Measurements from ENCODE around the gene NELL1. TPM values are rescaled to one million over a fixed set of nuclear protein-coding genes. Genes with fewer than 3 reads are reported as not detected.

Gene NELL1
- total and polyA plus RNA-seq, 2 donors from 2014 or later: 0.31 to 14.8 TPM

DNA sequence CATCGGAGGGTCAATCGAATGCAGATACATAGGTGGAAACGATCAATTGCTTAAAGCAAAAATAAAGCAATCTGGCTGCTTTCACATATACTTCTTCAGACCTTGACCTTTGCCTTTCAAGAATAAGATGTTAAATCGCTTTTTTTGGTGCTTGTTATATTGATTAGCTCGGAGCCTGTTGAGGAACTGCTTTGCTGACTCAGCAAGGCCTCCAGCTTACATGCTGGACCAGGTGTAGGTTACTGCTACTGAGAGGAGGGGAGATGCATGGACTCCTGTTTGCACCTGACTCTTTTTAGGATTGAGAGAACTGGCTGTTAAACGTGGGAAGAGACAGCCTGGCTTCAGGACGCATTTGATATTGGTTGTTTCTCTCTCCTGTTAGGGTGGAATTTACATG is 31.3 kb upstream of the NELL1 start:
- Histone ChIP-seq H3K4me1 (ENCODE audit: control insufficient read depth in 2 of 3, insufficient read depth in 2 of 3, low read depth in 1 of 3, low read length in 3 of 3) (no peaks in the 10 kb centered on the region), H3K27ac (ENCODE audit: low read depth in 2 of 2, low read length in 2 of 2) (no peak overlapping the region), H3K9ac (ENCODE audit: low read length in 3 of 3) (no peak overlapping the region), H3K27me3 (ENCODE audit: control insufficient read depth, insufficient read depth, low read length) (no peaks in the 10 kb centered on the region), H3K36me3 (ENCODE audit: control insufficient read depth in 2 of 3, insufficient read depth in 3 of 3, low read length in 3 of 3) (no peaks in the 10 kb centered on the region), H3K9me3 (ENCODE audit: control insufficient read depth in 2 of 3, insufficient read depth in 1 of 3, low read length in 3 of 3) (no peaks in the 10 kb centered on the region), H3K4me3 (ENCODE audit: low read length in 3 of 3) (no peak overlapping the region)
- FAIRE-seq (no peak), DNase-seq (no peak)
- TF ChIP-seq, protein P1, sequence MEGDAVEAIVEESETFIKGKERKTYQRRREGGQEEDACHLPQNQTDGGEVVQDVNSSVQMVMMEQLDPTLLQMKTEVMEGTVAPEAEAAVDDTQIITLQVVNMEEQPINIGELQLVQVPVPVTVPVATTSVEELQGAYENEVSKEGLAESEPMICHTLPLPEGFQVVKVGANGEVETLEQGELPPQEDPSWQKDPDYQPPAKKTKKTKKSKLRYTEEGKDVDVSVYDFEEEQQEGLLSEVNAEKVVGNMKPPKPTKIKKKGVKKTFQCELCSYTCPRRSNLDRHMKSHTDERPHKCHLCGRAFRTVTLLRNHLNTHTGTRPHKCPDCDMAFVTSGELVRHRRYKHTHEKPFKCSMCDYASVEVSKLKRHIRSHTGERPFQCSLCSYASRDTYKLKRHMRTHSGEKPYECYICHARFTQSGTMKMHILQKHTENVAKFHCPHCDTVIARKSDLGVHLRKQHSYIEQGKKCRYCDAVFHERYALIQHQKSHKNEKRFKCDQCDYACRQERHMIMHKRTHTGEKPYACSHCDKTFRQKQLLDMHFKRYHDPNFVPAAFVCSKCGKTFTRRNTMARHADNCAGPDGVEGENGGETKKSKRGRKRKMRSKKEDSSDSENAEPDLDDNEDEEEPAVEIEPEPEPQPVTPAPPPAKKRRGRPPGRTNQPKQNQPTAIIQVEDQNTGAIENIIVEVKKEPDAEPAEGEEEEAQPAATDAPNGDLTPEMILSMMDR (IDR thresholded peaks at IDR 0.05; ENCODE audit: borderline replicate concordance, extremely low read depth, insufficient read depth): no peak
- intact Hi-C loops (cut with DNase I): no loop called here

DNA sequence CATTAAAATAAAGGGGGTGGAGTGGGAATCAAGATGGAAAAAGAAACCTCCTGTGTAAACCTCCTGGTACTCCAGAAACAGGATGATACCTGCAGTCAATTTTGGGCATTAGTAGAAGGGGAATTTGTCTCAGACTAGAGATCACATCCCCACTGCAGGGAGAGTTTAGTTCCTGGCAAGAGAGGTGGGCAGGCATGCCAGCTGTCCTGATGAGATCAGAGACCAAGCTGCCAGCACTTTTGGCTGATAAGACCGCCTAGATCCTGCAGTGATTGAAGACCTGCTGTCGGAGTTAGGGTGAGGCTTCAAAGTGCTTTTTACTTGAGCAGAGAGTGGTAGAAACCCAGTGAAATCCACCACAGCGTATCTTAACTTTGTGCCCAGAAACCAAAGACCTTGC is 29.7 kb upstream of the NELL1 start:
- Histone ChIP-seq H3K27ac (ENCODE audit: low read depth in 2 of 2, low read length in 2 of 2) (no peak overlapping the region), H3K4me3 (ENCODE audit: low read length in 3 of 3) (no peak overlapping the region), H3K4me1 (ENCODE audit: control insufficient read depth in 2 of 3, insufficient read depth in 2 of 3, low read depth in 1 of 3, low read length in 3 of 3) (no peaks in the 10 kb centered on the region), H3K9ac (ENCODE audit: low read length in 3 of 3) (no peak overlapping the region), H3K27me3 (ENCODE audit: control insufficient read depth, insufficient read depth, low read length) (no peaks in the 10 kb centered on the region), H3K9me3 (ENCODE audit: control insufficient read depth in 2 of 3, insufficient read depth in 1 of 3, low read length in 3 of 3) (no peaks in the 10 kb centered on the region), H3K36me3 (ENCODE audit: control insufficient read depth in 2 of 3, insufficient read depth in 3 of 3, low read length in 3 of 3) (no peaks in the 10 kb centered on the region)
- TF ChIP-seq, protein P1 (IDR thresholded peaks at IDR 0.05; ENCODE audit: borderline replicate concordance, extremely low read depth, insufficient read depth): no peak
- FAIRE-seq (no peak), DNase-seq (no peak)
- intact Hi-C loops (cut with DNase I): no loop called here

DNA sequence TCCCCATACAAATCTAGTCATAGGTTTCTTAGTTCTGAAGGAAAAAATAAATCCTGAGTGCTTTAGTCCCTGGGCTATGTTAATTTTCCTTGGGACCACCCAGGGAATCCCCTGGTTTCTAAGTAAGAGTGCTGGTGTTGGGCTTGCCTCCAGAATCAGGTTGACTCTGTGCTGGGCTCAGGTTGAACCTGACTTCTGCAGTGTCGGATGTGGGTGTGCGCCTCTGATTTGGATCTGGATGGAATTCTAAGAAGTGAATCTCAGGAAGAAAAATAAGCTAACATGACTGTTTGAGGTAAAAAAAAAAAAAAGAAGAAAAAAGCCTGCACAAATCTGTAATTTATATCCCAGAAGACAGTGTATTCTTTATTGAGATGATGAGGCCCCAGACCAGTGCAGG is 29.0 kb upstream of the NELL1 start:
- no peaks in the 10 kb centered on the region for H3K9me3 ChIP-seq (ENCODE audit: control insufficient read depth in 2 of 3, insufficient read depth in 1 of 3, low read length in 3 of 3)
- H3K9ac ChIP-seq (ENCODE audit: low read length in 3 of 3): no peak overlapping the region
- H3K36me3 ChIP-seq (ENCODE audit: control insufficient read depth in 2 of 3, insufficient read depth in 3 of 3, low read length in 3 of 3): no peaks in the 10 kb centered on the region
- DNase-seq (no peak), FAIRE-seq (no peak)
- H3K4me3 ChIP-seq (ENCODE audit: low read length in 3 of 3): no peak overlapping the region
- intact Hi-C loops (cut with DNase I): no loop called here
- H3K27me3 ChIP-seq (ENCODE audit: control insufficient read depth, insufficient read depth, low read length): no peaks in the 10 kb centered on the region
- no peak overlapping the region for H3K27ac ChIP-seq (ENCODE audit: low read depth in 2 of 2, low read length in 2 of 2)
- H3K4me1 ChIP-seq (ENCODE audit: control insufficient read depth in 2 of 3, insufficient read depth in 2 of 3, low read depth in 1 of 3, low read length in 3 of 3): no peaks in the 10 kb centered on the region
- TF ChIP-seq, protein P1 (IDR thresholded peaks at IDR 0.05; ENCODE audit: borderline replicate concordance, extremely low read depth, insufficient read depth): no peak

DNA sequence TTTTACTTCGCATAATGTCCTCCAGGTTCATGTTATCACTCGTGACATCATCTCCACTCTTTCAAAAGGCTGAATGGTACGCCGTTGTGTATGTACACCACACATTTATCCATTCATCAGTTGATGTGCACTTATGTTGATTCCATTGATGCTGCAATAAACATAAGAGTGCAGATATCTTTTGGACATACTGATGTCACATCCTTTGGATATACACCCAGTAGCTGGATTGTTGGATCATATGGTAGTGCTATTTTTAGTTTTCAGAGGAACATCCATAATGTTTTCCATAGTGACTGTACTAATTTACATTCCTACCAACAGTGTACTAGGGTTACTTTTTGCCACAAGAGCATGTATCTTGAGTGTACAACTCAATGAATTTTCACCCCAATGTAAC is 25.0 kb upstream of the NELL1 start:
- intact Hi-C loops (cut with DNase I): no loop called here
- Histone ChIP-seq H3K27ac (ENCODE audit: low read depth in 2 of 2, low read length in 2 of 2) (no peak overlapping the region), H3K36me3 (ENCODE audit: control insufficient read depth in 2 of 3, insufficient read depth in 3 of 3, low read length in 3 of 3) (no peaks in the 10 kb centered on the region), H3K4me1 (ENCODE audit: control insufficient read depth in 2 of 3, insufficient read depth in 2 of 3, low read depth in 1 of 3, low read length in 3 of 3) (no peaks in the 10 kb centered on the region), H3K9ac (ENCODE audit: low read length in 3 of 3) (no peak overlapping the region), H3K9me3 (ENCODE audit: control insufficient read depth in 2 of 3, insufficient read depth in 1 of 3, low read length in 3 of 3) (no peaks in the 10 kb centered on the region), H3K4me3 (ENCODE audit: low read length in 3 of 3) (no peak overlapping the region), H3K27me3 (ENCODE audit: control insufficient read depth, insufficient read depth, low read length) (no peaks in the 10 kb centered on the region)
- TF ChIP-seq, protein P1 (IDR thresholded peaks at IDR 0.05; ENCODE audit: borderline replicate concordance, extremely low read depth, insufficient read depth): no peak
- no peak for DNase-seq
- FAIRE-seq: no peak

All from kidney (tissue), 14 donors.